Measurements from ENCODE around the gene MT1H. TPM values are rescaled to one million over a fixed set of nuclear protein-coding genes. Genes with fewer than 3 reads are reported as not detected.
A peak's percentile ranks its signal among the peaks of the same experiment; 100 is the strongest.

The MT1H gene
- total and polyA plus RNA-seq, 2 of the 13 experiments (the other 11 are each of a cell fraction or from before 2014, with no cell fraction given): 0.60 TPM; not detected in 1

- POLR2A ChIA-PET: interaction anchor here (1.2 kb wide), 1 partner anchor 10 kb away, joined by 4 read pairs; the partner anchor contains the start of gene MT1G
- no peak for FAIRE-seq
- no peak for TF ChIP-seq IKZF5 (CRISPR knock-in tag; IDR thresholded peaks at IDR 0.05)
- no peak for TF ChIP-seq PATZ1 (CRISPR knock-in tag; IDR thresholded peaks at IDR 0.05)
- TF ChIP-seq EED (CRISPR knock-in tag; IDR thresholded peaks at IDR 0.05): no peak
- no peak for TF ChIP-seq EEA1 (CRISPR knock-in tag; IDR thresholded peaks at IDR 0.05; ENCODE audit: borderline replicate concordance)
- TF ChIP-seq CEBPB (IDR thresholded peaks at IDR 0.05; ENCODE audit: borderline replicate concordance, low read depth, low read length): no peak
- no peak for TF ChIP-seq CHD2 (IDR thresholded peaks at IDR 0.05; ENCODE audit: low read depth, low read length)
- TF ChIP-seq ZNF557 (CRISPR knock-in tag; IDR thresholded peaks at IDR 0.05): no peak
- TF ChIP-seq HES4 (CRISPR knock-in tag; IDR thresholded peaks at IDR 0.05; ENCODE audit: borderline replicate concordance): no peak
- TF ChIP-seq ELF3 (CRISPR knock-in tag; IDR thresholded peaks at IDR 0.05): no peak
- TF ChIP-seq ZNF24 (IDR thresholded peaks at IDR 0.05): no peak
- TF ChIP-seq ZNF501 (CRISPR knock-in tag; IDR thresholded peaks at IDR 0.05): peak; percentile 32; the same call in 1 of the 2 replicates
- TF ChIP-seq ZNF598 (CRISPR knock-in tag; IDR thresholded peaks at IDR 0.05; ENCODE audit: borderline replicate concordance): no peak
- TF ChIP-seq ZFY (CRISPR knock-in tag; IDR thresholded peaks at IDR 0.05): no peak
- no peak for TF ChIP-seq SMAD9 (CRISPR knock-in tag; IDR thresholded peaks at IDR 0.05)
- TF ChIP-seq KDM4B (CRISPR knock-in tag; IDR thresholded peaks at IDR 0.05): no peak
- TF ChIP-seq ZNF614 (CRISPR knock-in tag; IDR thresholded peaks at IDR 0.05; ENCODE audit: borderline replicate concordance): no peak
- TF ChIP-seq ZNF484 (CRISPR knock-in tag; IDR thresholded peaks at IDR 0.05; ENCODE audit: borderline replicate concordance, low read depth): no peak
- 0 out of 2 replicates have a peak, but pooled peaks have one; percentile 0 for TF ChIP-seq ZFP90 (CRISPR knock-in tag; IDR thresholded peaks at IDR 0.05; ENCODE audit: borderline replicate concordance)
- TF ChIP-seq ZBTB49 (CRISPR knock-in tag; IDR thresholded peaks at IDR 0.05; ENCODE audit: borderline replicate concordance): no peak
- 0 out of 2 replicates have a peak, but pooled peaks have one; percentile 18 for TF ChIP-seq MAX (IDR thresholded peaks at IDR 0.05)
- no peak for TF ChIP-seq ZNF17 (CRISPR knock-in tag; IDR thresholded peaks at IDR 0.05)
These were observed 11.2 kb upstream of the MT1H start for GRCh38 chr16:56658327-56658875.

More at GRCh38 chr16:56658327-56658875, 11.2 kb upstream of the MT1H start:
- Histone ChIP-seq H3K4me2 (ENCODE audit: low read depth, low read length) (peak overlapping the region; percentile 98), H3K36me3 (replicated peaks in 1 of 2; ENCODE audit: control insufficient read depth in 1 of 2, insufficient read depth in 2 of 2, low read length in 2 of 2) (no peaks in the 10 kb centered on the region), H3K9ac (ENCODE audit: insufficient read depth, low read depth, low read length) (peak overlapping the region; percentile 30; the same call in 1 of the 2 replicates), H3K27me3 (ENCODE audit: control insufficient read depth in 1 of 2, insufficient read depth in 2 of 2, low read length in 2 of 2) (no peaks in the 10 kb centered on the region; a peak in 2 of 5 replicates), H3K79me2 (ENCODE audit: insufficient read depth, low read length) (no peaks in the 10 kb centered on the region), H3K9me3 (ENCODE audit: low read length) (no peaks in the 10 kb centered on the region), H2AFZ (ENCODE audit: low read length) (peak overlapping the region; percentile 20), H4K20me1 (ENCODE audit: insufficient read depth, low read length) (no peaks in the 10 kb centered on the region), H3K4me1 (ENCODE audit: insufficient read depth, low read length) (peaks cover 20% of the 10 kb centered on the region), H3K27ac (ENCODE audit: extremely low read length, insufficient read depth, low read length) (no peak overlapping the region), H3K4me3 (replicated peaks in 1 of 3; ENCODE audit: insufficient read depth in 1 of 3, low read depth in 2 of 3, low read length in 3 of 3) (peak overlapping the region; percentile 77 to 82 (median 78))
- in situ Hi-C loops (cut with HindIII; ENCODE audit: extremely low pct_ligation_motif_present, low pct_unique_long_range_greater_than_20kb) (no loop called here), intact Hi-C loops (cut with micrococcal nuclease; ENCODE audit: unreplicated experiment) (loop anchor here (5.0 to 10.0 kb wide), 2 partner anchors 44 to 54 kb away; partner anchors contain the start of gene MT2A)
- no TSS peak for BruUV-seq (replicated peaks)
- WGBS (ENCODE audit: low lambda C conversion rate): 21% methylated on average over 10 of the region's 10 CpGs
- ATAC-seq (peak; percentile 50), DNase-seq (ENCODE audit: low spot score) (no peak)
- CTCF ChIA-PET (ENCODE audit: low intra/inter-chr PET ratio, low total read pairs): no interaction called here

Data from HepG2 (cell line).